GM18505 (cell line): ENCODE data around the gene CCL28.

Experiments
- ATAC-seq: cut with Tn5 transposase; IDR thresholded peaks from one replicate; pipeline ENCODE4 v1.9.1; 2021; ENCODE audit not compliant: unreplicated experiment
- POLR2A ChIP-seq: IDR thresholded peaks from 4 replicates; pipeline ENCODE4 v1.6.1; 2011; ENCODE audit warnings: borderline replicate concordance; ENCODE audit not compliant: insufficient read depth, insufficient read length; ENCODE audit errors: extremely low read depth

CCL28 gene

GRCh38 chr5:43358301-43358700 is 53.9 kb downstream of the CCL28 start:
- ATAC-seq, result no peak
- no peak for TF ChIP-seq POLR2A

- ATAC-seq, result no peak
- no peak for TF ChIP-seq POLR2A
Measured at GRCh38 chr5:43357878-43358281, 54.3 kb downstream of the CCL28 start.

GRCh38 chr5:43357067-43357466 is 55.1 kb downstream of the CCL28 start:
- no peak for ATAC-seq
- TF ChIP-seq POLR2A, result no peak

- no peak for TF ChIP-seq POLR2A
- no peak for ATAC-seq
Measured at GRCh38 chr5:43354774-43355173, 57.4 kb downstream of the CCL28 start.

GRCh38 chr5:43353668-43354067 is 58.5 kb downstream of the CCL28 start:
- no peak for ATAC-seq
- TF ChIP-seq POLR2A, result no peak

- no peak for TF ChIP-seq POLR2A
- no peak for ATAC-seq
Measured at GRCh38 chr5:43352915-43353314, 59.3 kb downstream of the CCL28 start.

GRCh38 chr5:43352131-43352530 is 60.1 kb downstream of the CCL28 start:
- no peak for ATAC-seq

GRCh38 chr5:43348861-43349363 is 63.3 kb downstream of the CCL28 start:
- no peak for TF ChIP-seq POLR2A
- ATAC-seq, result no peak

More at GRCh38 chr5:43352131-43352530, 60.1 kb downstream of the CCL28 start:
- no peak for TF ChIP-seq POLR2A

GRCh38 chr5:43348207-43348606 is 64.0 kb downstream of the CCL28 start:
- TF ChIP-seq POLR2A, result no peak
- no peak for ATAC-seq

- ATAC-seq, result no peak
- TF ChIP-seq POLR2A, result no peak
Measured at GRCh38 chr5:43338862-43339261, 73.3 kb downstream of the CCL28 start.

- ATAC-seq, result no peak
- no peak for TF ChIP-seq POLR2A
Measured at GRCh38 chr5:43336159-43336558, 76.0 kb downstream of the CCL28 start.

- TF ChIP-seq POLR2A, result no peak
- ATAC-seq, result no peak
Measured at GRCh38 chr5:43335681-43336080, 76.5 kb downstream of the CCL28 start.

- TF ChIP-seq POLR2A, result no peak
- no peak for ATAC-seq
Measured at GRCh38 chr5:43332401-43332800, 79.8 kb downstream of the CCL28 start.
